Fibroblast of pulmonary artery (primary cell): Measurements from ENCODE around the gene DLK2.
"Not testable (repeated sequence)": the region's sequence is repeated elsewhere in the genome, so short reads cannot be mapped to it uniquely, and the experiment has no call there.

ENCODE experiments used
- DNase-seq: peaks from one replicate; pipeline ENCODE4 v3.0.0-alpha.2; 2010; ENCODE audit warnings: low read depth
- H3K4me3 ChIP-seq: replicated peaks from 2 replicates; pipeline ENCODE4 v1.5.1; 2011; ENCODE audit warnings: low read depth, mild to moderate bottlenecking, control low read depth, low read length, moderate library complexity
- CTCF ChIP-seq: IDR thresholded peaks from 2 replicates; pipeline ENCODE4 v1.5.1; 2011; ENCODE audit warnings: mild to moderate bottlenecking, control low read depth, low read length, inconsistent platforms; ENCODE audit errors: missing control alignments

The DLK2 gene

GRCh38 chr6:43469947-43470346 is 14.6 kb upstream of the DLK2 start:
- no peak overlapping the region for H3K4me3 ChIP-seq
- no peak for TF ChIP-seq CTCF
- no peak for DNase-seq

GRCh38 chr6:43468748-43469681 is 13.7 kb upstream of the DLK2 start:
- DNase-seq, result no peak
- no peak overlapping the region for H3K4me3 ChIP-seq
- no peak for TF ChIP-seq CTCF

- no peak for DNase-seq
- TF ChIP-seq CTCF, result no peak
- H3K4me3 ChIP-seq, result no peak overlapping the region
Measured at GRCh38 chr6:43468240-43468639, 12.9 kb upstream of the DLK2 start.

- TF ChIP-seq CTCF, result no peak
- no peak for DNase-seq
- no peak overlapping the region for H3K4me3 ChIP-seq
Measured at GRCh38 chr6:43467752-43468151, 12.4 kb upstream of the DLK2 start.

GRCh38 chr6:43467265-43467664 is 11.9 kb upstream of the DLK2 start:
- not testable (repeated sequence) for DNase-seq, H3K4me3 ChIP-seq

- no peak overlapping the region for H3K4me3 ChIP-seq
- DNase-seq, result no peak
- TF ChIP-seq CTCF, result no peak
Measured at GRCh38 chr6:43465948-43466347, 10.6 kb upstream of the DLK2 start.

- no peak for TF ChIP-seq CTCF
- H3K4me3 ChIP-seq, result no peak overlapping the region
- no peak for DNase-seq
Measured at GRCh38 chr6:43464337-43464736, 9.0 kb upstream of the DLK2 start.
